Measurements from ENCODE around the gene KHK.

GRCh38 chr2:27070653-27071276 lies 15.8 kb upstream of the KHK start:
- TF ChIP-seq CTCF (IDR thresholded peaks at IDR 0.05), result no peak
- TF ChIP-seq POLR2A (IDR thresholded peaks at IDR 0.05), result no peak
